Thymus (tissue), 11 donors: ENCODE results near the gene UBC. TPM values are rescaled to one million over a fixed set of nuclear protein-coding genes. Genes with fewer than 3 reads are reported as not detected.
"Not testable (repeated sequence)": the region's sequence is repeated elsewhere in the genome, so short reads cannot be mapped to it uniquely, and the experiment has no call there.

ENCODE experiments used
- DNase-seq, 9 donors: peaks; one replicate each; pipeline ENCODE4 v3.0.0-alpha.2; 2013; ENCODE audit warnings: low spot score in 9 of 9, low read depth in 6 of 9, missing footprints in 1 of 9
- H3K27ac ChIP-seq, 2 donors: one replicate each; pipeline ENCODE4 v1.5.1; 2013; ENCODE audit warnings: control low read depth in 1 of 2, low read depth in 1 of 2, low read length in 1 of 2, mild to moderate bottlenecking in 1 of 2, moderate library complexity in 1 of 2
- H3K27me3 ChIP-seq, 2 donors: one replicate each; pipeline ENCODE4 v1.5.1; 2013; ENCODE audit warnings: low read length in 1 of 2; ENCODE audit not compliant: control insufficient read depth in 2 of 2, insufficient read depth in 1 of 2
- H3K36me3 ChIP-seq, 2 donors: one replicate each; pipeline ENCODE4 v1.5.1; 2013; ENCODE audit warnings: low read length in 1 of 2, mild to moderate bottlenecking in 1 of 2, moderate library complexity in 1 of 2; ENCODE audit not compliant: control insufficient read depth in 2 of 2, insufficient read depth in 2 of 2
- H3K4me1 ChIP-seq, 2 donors: one replicate each; pipeline ENCODE4 v1.5.1; 2013; ENCODE audit warnings: low read length in 2 of 2; ENCODE audit not compliant: control insufficient read depth in 2 of 2, insufficient read depth in 2 of 2
- H3K4me3 ChIP-seq, 2 donors: one replicate each; pipeline ENCODE4 v1.5.1; 2013; ENCODE audit warnings: low read length in 2 of 2, control low read depth in 1 of 2, mild to moderate bottlenecking in 1 of 2
- H3K9me3 ChIP-seq, 2 donors: one replicate each; pipeline ENCODE4 v1.5.1; 2013; ENCODE audit warnings: low read length in 1 of 2, mild to moderate bottlenecking in 1 of 2; ENCODE audit not compliant: control insufficient read depth in 2 of 2, insufficient read depth in 1 of 2
- WGBS: extraction: QIAGEN DNeasy Blood & Tissue Kit; methylation state at CpG from one replicate; pipeline ENCODE4 v1.1.7; 2013; 5-methylcytosine and 5-hydroxymethylcytosine counted together
- polyA plus RNA-seq: library from polyadenylated mRNA; stranded (reverse); fragments of 200-250 nt; gene quantifications from one replicate; pipeline ENCODE4 v1.2.3, GENCODE V29; 2013
- total RNA-seq: library from RNA; stranded (reverse); fragments of 120-200 nt; gene quantifications from one replicate; pipeline ENCODE4 v1.2.4, GENCODE V29; 2013
- donor health status: healthy.

UBC gene
- total and polyA plus RNA-seq, 2 donors = 824 to 1,037 TPM

DNA sequence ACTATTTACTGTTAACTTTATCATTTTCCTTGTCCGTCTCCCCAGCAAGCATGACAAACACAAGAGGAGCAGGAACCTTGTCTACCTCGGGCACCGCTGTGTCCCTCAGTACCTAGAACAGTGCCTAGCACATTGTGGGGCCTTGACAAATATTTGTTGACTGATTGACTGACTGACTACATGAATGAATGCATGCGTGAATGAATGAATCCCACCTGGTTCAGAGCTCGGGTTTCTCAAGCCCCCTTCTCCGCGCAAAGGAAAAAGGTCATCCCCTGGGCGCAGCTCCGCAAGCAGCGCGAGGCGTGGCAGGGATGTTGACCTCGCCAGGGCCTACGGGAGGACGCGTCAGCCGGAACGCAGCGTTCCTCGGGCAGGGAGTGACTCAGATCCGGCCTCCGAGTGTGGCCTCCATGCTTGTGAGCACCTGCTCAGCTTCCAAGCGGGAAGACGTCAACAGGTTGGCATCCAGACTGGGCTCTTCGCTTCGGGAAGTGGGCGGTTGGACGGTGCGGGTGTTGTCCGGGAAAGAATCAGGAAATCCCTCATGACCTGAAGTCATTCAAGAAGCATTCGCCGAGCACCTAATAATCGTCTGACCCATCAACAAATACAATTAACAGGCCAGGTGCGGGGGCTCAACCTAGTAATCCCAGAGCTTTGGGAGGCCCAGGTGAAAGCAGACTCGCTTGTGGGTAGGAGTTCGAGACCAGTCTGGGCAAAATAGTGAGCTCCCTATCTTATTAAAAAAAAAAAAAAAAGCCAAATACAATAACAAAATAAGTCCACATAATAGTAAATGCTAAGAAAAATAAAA, 13.9 kb upstream of the UBC start:
- WGBS = 17% methylated on average over 36 of the region's 36 CpGs

DNA sequence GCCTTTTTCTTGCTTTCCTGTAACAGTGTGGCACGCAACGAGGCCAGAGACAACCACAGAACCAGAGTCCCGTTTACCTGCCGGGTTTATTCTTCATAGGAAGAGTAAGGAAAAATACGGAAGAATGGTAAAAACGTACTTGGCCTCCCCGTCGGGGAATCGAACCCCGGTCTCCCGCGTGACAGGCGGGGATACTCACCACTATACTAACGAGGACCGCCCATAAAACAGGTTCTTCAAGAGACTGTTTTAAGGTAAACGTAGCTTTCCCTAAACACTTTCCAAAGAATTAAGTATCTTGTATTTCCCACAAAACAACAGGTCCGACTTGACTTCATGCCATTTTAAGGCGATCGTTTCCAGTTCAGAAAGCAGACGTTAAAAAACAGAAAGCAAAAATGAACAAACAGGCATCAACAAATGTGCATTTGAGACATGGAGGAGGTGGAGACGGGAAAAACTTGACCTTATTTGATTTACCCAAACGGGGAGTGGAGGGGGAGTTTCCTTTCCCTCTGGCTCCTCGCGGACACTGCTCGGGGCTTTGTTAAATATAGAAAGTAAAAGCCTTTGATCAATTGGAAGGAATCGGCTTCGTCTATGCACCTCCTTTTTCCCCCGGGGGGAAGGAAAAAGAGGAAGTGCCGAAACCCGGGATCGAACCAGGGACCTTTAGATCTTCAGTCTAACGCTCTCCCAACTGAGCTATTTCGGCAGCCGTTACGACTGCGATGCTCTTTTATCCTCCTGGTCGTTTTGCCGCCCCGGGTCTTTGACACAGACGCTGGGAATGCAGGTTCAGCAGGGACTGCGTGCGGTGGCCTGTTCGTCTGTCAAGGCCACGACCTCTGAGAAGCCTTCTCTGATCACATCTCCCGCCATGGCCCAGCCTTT, 13.0 kb upstream of the UBC start:
- Histone ChIP-seq H3K27me3 (peaks cover 0 to 16% of the 10 kb centered on the region in 2 donors), H3K36me3 (no peaks in the 10 kb centered on the region), H3K9me3 (no peaks in the 10 kb centered on the region), H3K4me3 (peak overlapping the region; percentile 49 to 61), H3K27ac (peak overlapping the region; percentile 83 to 88), H3K4me1 (peaks cover 10 to 11% of the 10 kb centered on the region in 2 donors)
- under 1% methylated on average over 45 of the region's 45 CpGs for WGBS
- peak; percentile 78 to 94 (median 84) for DNase-seq

More for the DNA sequence above, 13.9 kb upstream of the UBC start:
- no peaks in the 10 kb centered on the region for H3K36me3 ChIP-seq
- peak overlapping the region; percentile 83 to 87 for H3K27ac ChIP-seq
- peak overlapping the region; percentile 49 to 61 for H3K4me3 ChIP-seq
- H3K4me1 ChIP-seq = peaks cover 10% of the 10 kb centered on the region in 2 donors
- DNase-seq = no peak
- H3K9me3 ChIP-seq = no peaks in the 10 kb centered on the region
- H3K27me3 ChIP-seq = peaks cover 0 to 16% of the 10 kb centered on the region in 2 donors

DNA sequence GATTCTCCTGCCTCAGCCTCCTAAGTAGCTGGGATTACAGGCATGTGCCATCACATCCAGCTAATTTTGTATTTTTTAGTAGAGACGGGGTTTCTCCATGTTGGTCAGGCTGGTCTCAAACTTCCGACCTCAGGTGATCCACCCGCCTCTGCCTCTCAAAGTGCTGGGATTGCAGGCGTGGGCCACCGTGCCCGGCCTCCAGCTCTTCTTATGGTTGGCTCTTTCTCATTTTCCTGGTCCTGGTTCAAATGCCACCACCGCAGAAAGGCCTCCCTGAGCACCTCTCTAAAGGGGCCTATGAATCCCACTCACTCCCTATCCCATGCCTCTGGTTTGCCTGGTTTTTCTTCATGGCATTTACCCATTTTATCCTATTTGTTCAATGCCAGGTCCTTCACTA, 11.3 kb upstream of the UBC start:
- H3K9me3 ChIP-seq, H3K4me3 ChIP-seq, DNase-seq, H3K36me3 ChIP-seq, H3K27ac ChIP-seq: not testable (repeated sequence)
- H3K4me1 ChIP-seq = peaks cover 16 to 26% of the 10 kb centered on the region in 2 donors
- peaks cover 0 to 16% of the 10 kb centered on the region in 2 donors for H3K27me3 ChIP-seq
- 99% methylated on average over 7 of the region's 7 CpGs for WGBS

- no peak for DNase-seq
- Histone ChIP-seq H3K36me3 (no peaks in the 10 kb centered on the region), H3K4me3 (no peak overlapping the region), H3K9me3 (no peaks in the 10 kb centered on the region), H3K27me3 (peaks cover 0 to 15% of the 10 kb centered on the region in 2 donors), H3K4me1 (peaks cover 18 to 29% of the 10 kb centered on the region in 2 donors), H3K27ac (no peak overlapping the region)
- WGBS = 80% methylated on average over 10 of the region's 10 CpGs
Observed at GRCh38 chr12:124925117-124925516, 10.7 kb upstream of the UBC start.

- Histone ChIP-seq H3K4me3 (no peak overlapping the region), H3K9me3 (no peaks in the 10 kb centered on the region), H3K4me1 (peaks cover 18 to 39% of the 10 kb centered on the region in 2 donors), H3K36me3 (no peaks in the 10 kb centered on the region), H3K27ac (no peak overlapping the region), H3K27me3 (peaks cover 0 to 6% of the 10 kb centered on the region in 2 donors)
- 96% methylated on average over 12 of the region's 12 CpGs for WGBS
- no peak for DNase-seq
Observed at GRCh38 chr12:124923905-124924734, 9.7 kb upstream of the UBC start.

DNA sequence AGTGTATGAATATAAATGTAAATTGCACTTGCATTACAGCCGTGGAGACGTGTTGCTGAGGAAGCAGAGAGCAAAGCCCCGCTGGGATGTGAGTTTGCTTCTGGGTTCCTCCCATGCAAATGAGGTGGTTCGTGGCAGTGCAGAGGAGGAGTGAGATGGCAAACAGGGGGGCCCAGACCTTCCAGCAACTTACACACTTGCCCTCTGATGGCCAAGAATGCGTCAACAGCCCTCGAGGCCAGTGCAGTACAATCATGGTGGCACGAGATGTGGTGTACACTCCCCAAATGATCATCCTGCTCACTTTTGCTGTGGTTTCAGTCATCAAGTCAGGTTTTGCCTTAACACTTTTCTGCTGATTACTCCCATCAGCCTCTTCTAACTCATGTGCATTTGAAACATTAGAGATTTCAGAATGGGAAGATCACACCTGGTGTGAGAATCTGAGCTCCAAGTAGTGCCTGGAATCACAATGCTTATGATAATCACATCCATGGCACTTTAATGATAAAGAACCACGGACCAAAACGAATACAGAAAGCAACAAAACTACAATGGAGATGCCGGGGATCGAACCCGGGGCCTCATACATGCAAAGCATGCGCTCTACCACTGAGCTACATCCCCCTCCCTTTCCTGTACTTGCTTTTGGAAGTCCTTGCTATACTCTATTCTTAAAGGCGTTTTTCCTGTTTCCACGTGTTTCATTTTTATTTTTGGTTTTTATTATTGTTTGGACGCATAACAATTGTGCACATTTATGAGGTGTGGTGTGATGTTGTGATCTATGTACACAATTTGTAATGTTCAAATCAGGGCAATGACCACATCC, 7.0 kb upstream of the UBC start:
- H3K4me1 ChIP-seq = peaks cover 22 to 54% of the 10 kb centered on the region in 2 donors
- no peaks in the 10 kb centered on the region for H3K9me3 ChIP-seq
- peak in 4 of 9 donors; percentile 48 to 82 (median 65) for DNase-seq
- 6% methylated on average over 16 of the region's 16 CpGs for WGBS
- peak overlapping the region; percentile 88 to 91 for H3K27ac ChIP-seq
- H3K27me3 ChIP-seq = no peaks in the 10 kb centered on the region
- no peaks in the 10 kb centered on the region for H3K36me3 ChIP-seq
- H3K4me3 ChIP-seq = peak overlapping the region in 1 of 2 donors; percentile 9

DNA sequence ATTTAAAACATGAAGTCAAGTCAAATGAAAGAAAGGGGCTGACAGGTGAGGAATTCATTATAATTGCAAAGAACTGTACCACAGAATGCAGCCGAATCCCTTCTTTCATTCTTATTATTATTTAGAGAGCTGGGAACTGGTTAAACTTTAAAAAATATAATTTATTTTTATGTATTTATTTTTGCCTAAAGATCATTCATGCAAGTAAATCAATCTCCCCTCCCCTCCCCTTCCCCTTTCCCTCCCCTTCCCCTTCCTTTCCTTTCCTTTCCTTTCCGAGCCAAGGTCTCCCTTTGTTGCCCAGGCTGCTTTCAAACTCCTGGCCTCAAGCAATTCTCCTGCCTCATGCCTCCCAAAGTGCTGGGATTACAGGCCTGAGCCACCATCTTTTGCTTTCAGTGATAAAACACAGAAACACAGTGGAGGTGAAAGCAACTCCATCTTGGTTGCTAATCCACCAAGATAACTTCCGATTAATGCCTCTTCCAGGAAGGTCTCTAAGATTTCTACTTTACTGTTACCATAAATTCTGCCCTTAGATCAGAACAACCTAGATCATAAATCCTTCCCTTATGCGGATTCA, 6.0 kb upstream of the UBC start:
- 97% methylated on average over 4 of the region's 4 CpGs for WGBS
- no peak for DNase-seq
- Histone ChIP-seq H3K27me3 (no peaks in the 10 kb centered on the region), H3K4me3 (no peak overlapping the region), H3K9me3 (no peaks in the 10 kb centered on the region), H3K4me1 (peaks cover 26 to 59% of the 10 kb centered on the region in 2 donors), H3K36me3 (no peaks in the 10 kb centered on the region), H3K27ac (peak overlapping the region; percentile 88 to 91)
